SK-N-SH (cell line): ENCODE data around the gene ARMC8.

Source experiments
- CHD2 ChIP-seq: fragments of 150-350 bp; IDR thresholded peaks from 2 replicates; pipeline ENCODE4 v1.6.1; 2018; ENCODE audit warnings: low read length; ENCODE audit not compliant: partially characterized antibody
- CTCF ChIP-seq: fragments of 200-600 bp; sonication (generic); IDR thresholded peaks from 2 replicates; pipeline ENCODE4 v1.6.1; 2017; ENCODE audit warnings: antibody characterized with exemption, mild to moderate bottlenecking, moderate library complexity
- GABPA ChIP-seq: IDR thresholded peaks from 2 replicates; pipeline ENCODE4 v1.4.0; 2012; ENCODE audit warnings: low read depth, mild to moderate bottlenecking
- SMC3 ChIP-seq: IDR thresholded peaks from 2 replicates; pipeline ENCODE4 v1.6.1; 2012; ENCODE audit warnings: low read depth, low read length, improper control_type of control experiment
- YY1 ChIP-seq: IDR thresholded peaks from 2 replicates; pipeline ENCODE4 v1.4.0; 2012; ENCODE audit warnings: low read depth, mild to moderate bottlenecking

GRCh38 chr3:138297876-138298275 lies 110.8 kb downstream of the ARMC8 start:
- TF ChIP-seq CTCF (no peak), SMC3 (no peak), CHD2 (no peak), GABPA (no peak), YY1 (no peak)
